ENCODE results near the gene NOS2. TPM values are rescaled to one million over a fixed set of nuclear protein-coding genes. Genes with fewer than 3 reads are reported as not detected.
"Not testable (repeated sequence)": the region's sequence is repeated elsewhere in the genome, so short reads cannot be mapped to it uniquely, and the experiment has no call there.

The NOS2 gene
- polyA plus RNA-seq, 3 donors, result 2.0 to 2.5 (median 2.2) TPM

DNA sequence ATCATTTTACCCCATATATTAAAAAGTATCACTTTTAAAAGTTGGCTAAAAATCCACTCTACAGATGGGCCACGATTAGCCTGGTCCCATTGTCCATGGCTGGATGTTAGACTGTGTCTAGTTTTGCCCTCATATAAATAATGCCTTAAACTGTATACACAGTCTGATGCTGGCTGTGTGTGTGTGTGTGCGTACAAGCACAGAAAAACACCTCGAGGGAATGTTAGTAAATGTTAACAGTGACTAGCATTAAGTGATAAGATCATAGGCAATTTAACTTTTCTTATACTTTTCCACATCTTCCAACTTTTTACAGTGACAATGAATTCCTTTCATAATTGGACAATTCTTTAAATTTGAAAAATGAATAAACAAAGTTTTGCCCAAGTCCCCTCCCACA is 8.2 kb downstream of the NOS2 start:
- no peak for DNase-seq

DNA sequence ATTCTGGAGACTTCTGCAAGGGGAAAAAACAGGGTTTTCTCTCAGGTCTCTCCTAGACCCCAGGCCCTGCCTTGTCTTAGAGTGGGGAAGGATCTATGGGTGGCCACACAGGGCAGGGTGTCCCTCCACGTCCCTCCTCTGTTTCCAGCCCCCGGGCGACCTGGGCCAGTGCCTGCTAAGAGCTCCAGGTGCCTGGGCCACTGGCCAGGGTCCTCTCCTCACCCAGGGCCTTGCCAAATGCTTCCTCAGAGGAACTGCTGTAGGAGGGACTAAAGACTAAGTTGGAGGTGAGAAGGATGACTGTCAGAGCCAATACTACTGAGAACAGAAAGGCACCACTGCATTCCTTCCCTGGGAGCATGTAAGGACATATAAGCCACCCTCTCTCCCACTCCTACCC is 11.4 kb downstream of the NOS2 start:
- DNase-seq, result no peak

DNA sequence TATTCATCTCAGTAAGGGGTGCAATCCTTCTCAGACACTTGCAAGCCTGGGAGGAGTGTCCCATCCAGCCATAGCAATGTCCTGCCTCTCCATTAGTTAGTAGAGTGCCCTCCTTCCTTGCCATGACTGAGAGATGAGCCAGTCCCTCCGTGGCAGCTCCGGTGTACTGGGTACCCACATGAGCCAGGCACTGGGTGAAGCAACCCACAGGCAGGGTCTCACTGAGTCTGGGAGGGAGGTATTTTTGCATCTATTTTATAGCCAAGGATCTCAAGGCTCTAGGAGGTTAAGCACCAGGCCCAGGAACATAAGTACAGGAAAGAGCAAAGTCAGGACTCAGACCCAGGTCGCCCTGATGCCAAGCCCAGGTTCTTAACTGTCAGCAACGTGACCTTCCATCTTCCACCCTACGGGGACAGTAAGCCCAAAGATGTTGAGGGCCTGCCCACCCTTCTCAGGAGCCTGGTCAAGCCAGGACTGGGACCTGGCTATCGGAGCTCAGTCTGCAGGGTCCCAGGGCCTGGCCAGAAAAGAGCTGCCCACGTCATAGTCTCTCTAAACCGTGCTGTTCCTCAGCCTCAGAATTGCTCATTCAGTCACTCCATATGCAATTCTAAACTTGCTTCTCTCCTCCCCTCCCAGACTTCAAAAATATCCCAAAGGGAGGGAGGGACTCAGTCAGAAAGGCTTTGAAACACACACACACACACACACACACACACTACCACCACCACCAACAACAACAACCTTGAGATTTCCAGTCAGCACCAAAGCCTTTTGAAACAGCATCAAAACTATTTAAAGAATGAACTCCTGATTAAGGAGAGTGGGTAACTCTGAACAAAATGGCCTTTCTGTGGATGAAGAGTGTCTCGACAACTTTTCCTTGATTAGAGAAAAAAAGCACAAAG is 16.6 kb downstream of the NOS2 start:
- DNase-seq, result no peak

DNA sequence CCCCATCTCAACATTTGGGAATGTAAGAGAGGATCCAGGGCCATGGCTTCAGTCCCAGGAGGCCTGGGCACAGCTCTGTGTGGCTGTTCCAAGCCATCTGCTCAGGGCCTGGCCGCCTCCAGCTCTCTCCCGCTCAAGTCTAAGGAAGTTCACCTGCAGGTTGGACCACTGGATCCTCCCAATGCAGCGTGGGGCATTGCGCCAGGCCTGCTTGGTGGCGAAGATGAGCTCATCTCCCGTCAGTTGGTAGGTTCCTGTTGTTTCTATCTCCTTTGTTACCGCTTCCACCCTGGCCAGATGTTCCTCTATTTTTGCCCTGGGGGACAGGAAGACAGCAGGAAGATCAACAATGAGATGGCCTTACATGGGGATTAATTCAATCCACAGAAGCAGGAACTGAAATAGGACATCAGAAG is 17.5 kb downstream of the NOS2 start:
- no peak for DNase-seq

DNA sequence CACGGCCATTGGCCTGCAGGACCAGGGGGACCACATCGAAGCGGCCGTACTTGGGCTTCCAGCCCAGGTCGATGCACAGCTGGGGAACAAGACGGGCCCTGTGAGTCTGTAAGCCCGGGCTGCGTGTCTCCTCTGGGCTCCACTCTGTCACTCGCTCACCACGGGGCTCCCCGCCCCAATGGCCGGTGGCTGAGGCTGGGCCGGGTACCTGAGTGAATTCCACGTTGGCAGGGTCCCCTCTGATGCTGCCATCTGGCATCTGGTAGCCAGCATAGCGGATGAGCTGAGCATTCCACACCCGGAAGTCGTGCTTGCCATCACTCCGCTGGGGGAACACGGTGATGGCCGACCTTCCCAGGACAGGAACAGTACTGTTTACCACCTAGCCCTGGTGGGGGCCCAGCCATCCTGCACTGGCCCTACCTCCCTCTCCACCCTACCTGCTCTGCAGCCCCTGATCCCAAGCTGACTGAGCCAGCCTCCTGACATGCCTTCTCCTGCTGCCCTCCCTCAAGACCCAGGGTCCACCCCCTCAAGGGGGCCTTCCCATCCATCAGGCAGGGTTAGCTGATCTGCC is 19.4 kb downstream of the NOS2 start:
- no peak for DNase-seq

DNA sequence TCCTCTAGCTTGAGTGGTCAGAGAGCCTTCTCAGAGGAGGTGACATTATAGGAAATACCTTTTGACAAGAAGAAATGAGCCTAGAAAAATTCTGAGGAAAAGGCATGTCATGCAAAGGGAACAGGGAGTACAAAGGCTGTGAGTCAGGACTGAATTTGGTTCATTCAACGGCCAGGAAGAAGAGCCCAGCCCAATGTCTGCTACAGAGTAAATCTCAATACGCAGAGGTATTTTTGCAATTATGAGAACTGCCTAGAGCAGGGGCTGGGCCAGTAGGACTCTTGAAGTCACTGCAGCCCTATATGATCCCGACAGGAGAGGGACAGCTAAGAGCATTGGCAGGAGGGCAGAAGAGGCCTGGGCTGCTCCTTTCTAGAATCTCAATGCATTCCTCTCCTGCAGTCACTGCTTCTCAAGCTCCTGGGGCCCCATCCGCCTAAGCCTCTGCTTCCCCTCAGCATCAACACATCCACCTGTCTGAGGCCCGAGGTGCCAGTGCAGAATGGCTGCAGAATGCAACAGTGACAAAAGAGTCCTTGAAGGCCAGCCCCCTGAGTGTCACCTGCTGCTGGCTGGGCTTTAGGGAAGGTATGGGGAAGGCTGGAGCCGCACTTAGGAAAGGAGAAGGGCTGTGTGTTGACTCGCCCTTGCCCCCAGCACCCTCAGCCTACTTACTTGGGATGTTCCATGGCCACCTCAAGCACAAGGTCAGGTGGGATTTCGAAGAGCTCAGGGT is 20.1 kb downstream of the NOS2 start:
- DNase-seq, result no peak

DNA sequence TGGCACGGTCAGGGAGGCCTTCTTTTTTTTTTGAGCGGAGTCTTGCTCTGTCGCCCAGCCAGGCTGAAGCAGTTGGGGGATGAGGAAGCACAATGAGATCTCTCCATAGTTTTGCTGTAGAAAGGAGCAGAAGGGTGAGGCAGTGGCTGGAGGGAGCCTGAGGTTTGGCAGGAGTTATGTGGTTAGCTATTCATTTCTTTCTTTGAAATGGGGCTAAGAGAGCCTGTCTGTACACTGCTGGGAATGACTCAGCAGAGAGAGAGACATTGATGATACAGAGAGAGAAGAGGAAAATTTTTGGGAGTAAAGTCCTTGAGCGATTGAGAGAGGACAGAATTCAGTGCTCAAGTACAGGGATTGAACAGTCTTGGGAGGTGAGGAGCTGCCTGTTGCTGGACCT is 22.1 kb downstream of the NOS2 start:
- DNase-seq, result no peak

DNA sequence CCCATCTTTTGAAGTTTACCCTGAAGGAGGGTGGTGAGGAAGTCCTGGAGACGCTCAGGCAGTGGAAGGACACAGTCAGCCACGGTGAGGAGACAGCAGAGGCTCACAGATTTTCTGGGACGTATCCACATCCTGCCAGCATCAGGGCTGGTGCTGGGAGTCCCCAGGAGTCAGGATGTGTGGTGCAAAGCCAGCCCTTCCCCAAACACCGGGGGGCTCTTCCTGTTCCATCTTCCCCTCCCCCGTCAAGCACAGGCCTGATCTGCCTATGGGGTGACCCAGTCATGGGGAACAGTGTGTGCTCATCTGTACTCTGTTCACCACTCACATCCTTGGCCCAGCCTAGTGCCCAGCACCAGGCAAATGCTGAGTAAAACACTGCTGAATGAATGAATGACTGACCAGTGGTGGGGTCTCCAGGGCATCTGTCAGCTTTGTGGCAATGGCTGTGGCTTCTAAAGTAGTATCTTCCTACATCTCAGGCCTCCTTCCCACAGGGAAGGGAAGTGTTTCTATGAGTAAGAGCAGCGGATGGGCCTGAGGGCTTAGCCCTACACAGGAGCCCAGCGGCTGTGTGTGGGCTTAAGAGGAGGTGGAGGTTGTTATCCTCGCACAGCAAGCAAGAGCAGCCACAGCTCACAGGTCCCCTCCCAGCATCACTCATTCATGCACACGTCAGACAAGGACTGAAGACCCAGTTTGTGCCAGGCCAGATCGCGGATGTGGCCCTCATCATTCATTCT is 23.3 kb downstream of the NOS2 start:
- DNase-seq, result no peak

DNA sequence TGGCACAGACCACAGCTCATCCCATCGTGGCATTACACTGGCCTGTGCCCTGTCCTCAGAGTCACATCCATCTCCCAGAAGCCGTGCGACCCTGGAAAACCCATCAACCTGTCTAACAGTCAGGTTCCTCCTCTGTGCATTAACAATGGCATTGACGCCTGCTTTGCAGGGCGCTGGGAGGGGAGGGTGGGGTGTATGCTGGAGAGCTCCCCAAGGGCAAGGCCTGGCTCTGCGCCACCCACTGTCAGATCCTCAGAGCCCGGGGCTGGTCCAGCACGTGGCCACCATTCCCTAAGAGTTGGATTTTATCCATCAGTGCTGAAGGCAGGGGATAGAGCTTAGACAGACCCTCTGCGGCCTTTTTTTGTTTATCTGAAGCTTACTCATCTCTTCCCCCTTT is 28.7 kb downstream of the NOS2 start:
- no peak for DNase-seq

DNA sequence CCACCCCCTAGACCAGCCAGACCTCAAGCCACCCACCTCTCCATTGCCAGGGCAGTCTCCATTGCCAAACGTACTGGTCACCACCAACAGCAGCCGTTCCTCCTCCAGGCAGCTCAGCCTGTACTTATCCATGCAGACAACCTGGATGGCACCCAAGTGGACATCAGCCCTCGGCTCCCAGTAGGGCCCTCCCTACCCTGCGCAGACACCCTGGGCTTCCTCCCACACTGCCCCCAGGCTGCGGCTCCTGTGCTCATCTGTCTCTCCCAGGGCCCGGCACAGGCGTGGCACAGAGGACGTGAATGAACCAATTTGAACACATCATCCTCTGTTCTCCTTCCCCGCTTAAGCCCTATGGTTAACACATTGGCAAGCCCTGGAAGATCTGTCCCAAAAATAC is 29.5 kb downstream of the NOS2 start:
- DNase-seq, result no peak

DNA sequence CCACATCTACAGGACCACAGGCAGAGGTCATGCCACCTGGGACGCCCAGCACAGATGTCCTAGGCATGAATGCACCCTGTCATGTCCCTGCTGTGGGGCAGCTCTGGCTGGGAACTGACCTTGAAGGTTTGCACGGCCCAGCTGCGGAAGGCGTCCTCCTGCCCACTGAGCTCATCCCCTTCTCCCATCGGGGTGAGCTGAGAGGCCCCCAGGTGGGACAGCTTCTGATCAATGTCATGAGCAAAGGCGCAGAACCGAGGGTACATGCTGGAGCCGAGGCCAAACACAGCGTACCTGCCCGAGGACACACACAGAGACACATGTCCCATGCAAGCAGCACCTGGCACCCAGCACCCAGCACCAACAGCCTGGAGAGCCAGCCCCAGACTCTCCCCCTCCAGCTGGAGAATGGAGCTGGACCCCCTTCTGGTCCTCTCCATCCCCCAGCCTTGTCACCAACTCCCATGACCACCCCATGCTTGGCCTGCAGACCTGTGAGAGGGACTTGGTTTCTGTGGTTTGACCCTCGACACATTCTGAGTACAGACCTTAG is 31.4 kb downstream of the NOS2 start:
- no peak for DNase-seq

DNA sequence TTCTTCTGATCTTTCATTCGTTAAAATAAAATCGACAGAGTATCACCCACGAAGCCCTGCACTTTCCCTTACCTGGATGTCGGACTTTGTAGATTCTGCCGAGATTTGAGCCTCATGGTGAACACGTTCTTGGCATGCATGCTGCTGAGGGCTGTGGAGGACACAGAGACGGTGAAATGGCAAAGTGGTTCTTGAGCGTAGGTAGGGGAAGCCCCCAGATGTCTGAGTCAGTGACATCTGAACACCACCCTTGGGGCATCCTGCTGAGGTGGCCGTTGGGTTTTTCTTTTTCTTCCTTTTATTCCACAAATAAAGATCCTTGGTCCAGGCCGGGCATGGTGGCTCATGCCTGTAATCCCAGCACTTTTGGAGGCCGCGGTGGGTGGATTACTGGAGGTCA is 33.9 kb downstream of the NOS2 start:
- DNase-seq, result no peak

DNA sequence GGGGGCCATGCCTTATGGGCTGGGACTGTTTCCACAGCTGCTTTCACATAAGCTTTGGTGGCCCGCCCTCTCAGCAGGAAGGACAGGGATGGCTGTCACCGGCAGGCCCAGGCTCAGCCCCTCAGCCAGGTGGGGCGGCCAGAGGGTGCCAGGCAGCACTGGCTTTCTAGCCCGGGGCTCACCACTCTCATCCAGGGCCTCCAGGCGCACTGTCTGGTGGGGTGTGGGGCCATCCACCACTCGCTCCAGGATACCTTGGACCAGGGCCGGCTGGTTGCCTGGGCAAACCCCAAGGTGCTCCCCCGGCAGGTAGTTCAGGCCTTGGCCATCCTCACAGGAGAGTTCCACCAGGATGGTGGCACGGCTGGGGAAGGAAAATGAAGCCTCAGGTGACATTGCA is 35.0 kb downstream of the NOS2 start:
- no peak for DNase-seq

DNA sequence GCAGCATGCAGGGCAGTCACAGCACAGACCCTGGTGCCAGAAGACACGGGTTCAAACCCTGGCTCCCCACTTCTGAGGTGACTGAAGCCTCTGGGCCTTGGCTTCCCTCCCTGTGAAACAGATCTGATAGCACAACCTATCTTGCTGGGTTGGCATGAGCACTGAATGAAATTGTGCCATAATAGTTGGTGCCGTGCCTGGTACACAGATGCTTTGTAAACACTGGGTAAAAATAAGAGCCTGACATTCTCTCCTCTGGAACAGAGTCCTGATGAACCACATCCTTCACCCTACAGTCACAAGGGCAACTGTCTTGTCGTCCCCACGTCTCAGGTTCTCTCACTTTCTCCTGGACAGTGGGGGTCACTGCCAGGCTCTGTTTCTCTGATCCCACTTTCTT is 35.7 kb downstream of the NOS2 start:
- DNase-seq, result no peak

DNA sequence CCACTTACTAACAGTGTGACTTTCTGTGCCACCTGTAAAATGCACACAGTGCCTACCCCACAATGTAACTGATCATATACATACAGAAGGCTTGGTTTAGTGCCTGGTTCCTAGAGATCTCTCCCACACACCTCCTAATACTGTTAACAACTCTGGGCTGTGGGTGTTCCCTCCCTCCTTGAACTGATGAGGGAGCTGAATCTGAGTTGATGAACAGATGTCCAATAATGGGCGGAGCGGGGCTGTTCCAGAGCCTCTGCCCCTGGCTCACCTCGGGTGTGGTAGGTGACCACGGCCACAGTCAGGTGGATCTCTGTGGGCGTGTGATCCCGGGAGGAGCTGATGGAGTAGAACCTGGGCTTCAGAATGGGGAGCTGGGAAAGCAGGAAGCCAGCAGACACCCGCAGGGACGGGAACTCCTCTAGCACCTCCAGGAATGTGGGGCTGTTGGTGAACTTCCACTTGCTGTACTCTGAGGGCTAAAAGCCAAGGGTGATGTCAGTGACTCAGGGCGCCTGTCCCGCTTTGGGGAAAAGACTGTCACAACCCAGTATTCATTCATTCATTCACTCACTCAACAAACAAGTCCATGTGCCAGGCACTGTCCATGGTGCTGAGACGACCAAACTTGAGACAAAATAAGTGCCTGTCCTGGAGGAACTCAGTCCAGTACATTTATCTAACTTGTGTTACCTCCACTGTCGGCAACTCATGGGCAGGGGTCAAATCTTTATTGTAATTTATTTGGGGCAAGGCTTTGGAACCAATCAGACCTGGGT is 37.6 kb downstream of the NOS2 start:
- peak; percentile 39 for DNase-seq

DNA sequence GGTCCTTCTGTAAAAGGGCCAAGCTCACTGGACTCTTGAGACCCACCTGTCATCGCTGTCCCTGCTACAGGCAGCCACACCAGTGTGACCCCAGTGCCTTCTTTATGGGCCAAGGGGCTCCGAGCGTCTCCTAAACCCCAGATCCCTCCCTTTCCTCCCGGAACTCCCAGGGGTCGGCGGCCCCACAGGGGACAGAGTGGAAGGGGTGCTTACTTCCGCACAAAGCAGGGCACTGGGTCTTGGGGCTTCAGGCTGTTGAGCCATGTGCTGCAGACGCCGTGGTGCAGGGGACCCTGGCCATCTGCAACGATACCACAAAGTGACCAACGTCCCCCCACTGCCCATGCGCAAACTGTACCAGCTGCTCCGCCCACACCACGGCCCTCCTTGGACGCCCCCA is 39.4 kb downstream of the NOS2 start:
- DNase-seq, result not testable (repeated sequence)

DNA sequence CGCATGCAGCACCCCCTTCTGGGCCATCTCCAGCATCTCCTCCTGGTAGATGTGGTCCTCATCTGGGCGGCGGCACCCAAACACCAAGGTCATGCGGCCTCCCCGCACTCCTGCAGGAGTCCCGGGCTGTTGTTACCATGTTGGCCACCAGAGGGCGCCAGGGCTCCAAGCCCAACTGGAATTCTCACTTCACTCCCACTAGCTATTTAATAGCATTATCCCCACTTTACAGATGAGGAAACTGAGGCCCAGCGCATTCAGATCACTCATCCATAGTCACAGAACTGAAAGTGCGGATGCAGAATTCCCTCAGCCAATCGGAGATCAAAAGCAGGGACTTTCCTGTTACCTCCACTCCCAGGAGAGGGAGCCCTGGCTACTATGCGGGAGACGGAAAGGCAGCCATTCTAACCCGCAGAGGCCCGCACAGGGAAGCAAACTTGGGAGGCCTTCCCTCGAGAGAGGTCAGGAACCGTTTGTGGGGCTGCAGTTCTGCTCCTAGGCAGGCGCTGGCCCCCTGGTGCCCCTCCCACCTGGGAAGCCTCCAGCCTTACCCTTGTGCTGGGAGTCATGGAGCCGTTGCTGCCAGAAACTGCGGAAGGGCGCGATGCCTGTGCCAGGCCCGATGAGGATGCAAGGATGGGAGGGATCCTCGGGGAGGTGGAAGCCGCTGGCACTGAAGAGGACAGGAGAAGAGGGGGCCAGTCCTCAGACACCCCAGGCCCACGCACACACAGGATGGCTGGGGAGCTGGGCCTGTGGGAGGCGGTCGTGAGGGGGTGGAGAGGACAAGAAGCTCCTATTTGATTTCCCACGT is 40.1 kb downstream of the NOS2 start:
- no peak for DNase-seq

DNA sequence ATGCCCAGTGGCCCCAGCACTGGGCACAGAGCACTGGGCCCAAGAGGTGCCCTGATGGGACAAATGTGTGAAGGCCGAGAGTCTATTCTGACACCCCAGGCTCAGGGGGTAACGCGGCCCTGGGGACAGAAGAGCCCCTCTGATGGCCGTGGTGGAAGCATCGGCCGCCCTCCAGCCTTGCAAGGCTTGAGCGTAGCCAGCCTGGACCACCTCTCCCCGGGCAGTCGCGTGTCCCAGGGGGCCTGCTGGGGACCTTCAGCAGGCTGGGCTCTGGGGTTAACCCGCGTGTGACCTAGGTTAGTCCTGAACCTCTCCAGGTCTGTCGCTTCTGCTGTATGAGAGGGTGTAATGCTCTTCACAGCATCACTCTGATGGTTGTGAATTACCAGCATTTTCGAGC is 40.8 kb downstream of the NOS2 start:
- DNase-seq, result no peak

DNA sequence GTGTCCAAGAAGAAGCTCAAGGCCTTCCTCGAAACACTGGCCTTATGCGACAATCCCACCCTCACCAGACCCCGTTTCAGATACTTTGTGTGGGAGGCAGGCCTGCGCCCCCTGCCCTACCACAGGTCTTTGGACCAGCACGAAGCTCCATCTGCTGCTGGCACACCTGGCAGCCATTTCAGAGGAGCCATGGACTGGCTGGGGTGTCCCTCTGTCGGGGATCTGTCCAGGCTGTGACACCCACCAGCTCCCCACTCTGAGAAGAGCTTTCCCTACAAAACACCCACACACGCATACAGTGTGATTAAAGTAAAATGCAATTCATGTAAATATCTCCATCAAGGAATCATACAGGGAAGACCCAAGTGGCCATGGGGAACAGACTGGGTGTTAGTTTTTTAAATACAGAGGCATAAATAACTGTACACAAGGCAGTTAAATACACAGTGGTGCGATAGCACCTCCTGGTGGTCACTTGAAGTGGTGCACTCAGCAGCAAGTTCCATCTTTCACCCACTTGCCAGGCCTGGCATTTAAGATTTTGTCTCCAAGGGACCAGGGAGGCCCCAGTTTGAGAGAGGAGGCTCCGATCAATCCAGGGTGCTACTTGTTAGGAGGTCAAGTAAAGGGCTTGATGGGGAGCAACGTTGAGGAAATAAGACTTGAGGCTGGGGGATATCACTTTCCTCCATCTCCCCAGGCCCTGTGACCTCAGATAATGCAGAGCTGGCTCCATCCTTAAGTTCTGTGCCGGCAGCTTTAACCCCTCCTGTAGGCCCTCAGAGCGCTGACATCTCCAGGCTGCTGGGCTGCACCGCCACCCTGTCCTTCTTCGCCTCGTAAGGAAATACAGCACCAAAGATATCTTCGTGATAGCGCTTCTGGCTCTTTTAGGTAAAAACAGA is 43.6 kb downstream of the NOS2 start:
- DNase-seq, result peak; percentile 23

Measured in renal pelvis (tissue), 4 donors.